Panc1 (cell line): ENCODE data around the gene SH3BP4. TPM values are rescaled to one million over a fixed set of nuclear protein-coding genes. Genes with fewer than 3 reads are reported as not detected.

Source experiments
- ATAC-seq: fragments of 200-7000 bp; cut with Tn5 transposase; 2 replicates; pipeline ENCODE4 v1.9.1; 2020; ENCODE audit warnings: mild to moderate bottlenecking, moderate library complexity
- BruUV-seq: library from RNA; stranded (reverse); fragments of 400-500 nt; replicated peaks from 2 replicates; lab custom pipeline; 2021; lab: Mats Ljungman, UMichigan
- CTCF ChIA-PET: fragments of 300-600 bp; sonication (Branson Sonifier 250); formaldehyde crosslinking; loops from one replicate; lab custom pipeline; 2022; ENCODE audit warnings: antibody characterized with exemption; lab: Charles Lee
- POLR2A ChIA-PET: fragments of 300-600 bp; sonication (Branson Sonifier 250); formaldehyde crosslinking; loops from one replicate; lab custom pipeline; 2022; ENCODE audit warnings: antibody characterized with exemption; lab: Charles Lee
- DNase-seq: peaks from one replicate; pipeline ENCODE4 v3.0.0-alpha.2; 2010; ENCODE audit warnings: low read depth, low spot score
- H3K27ac ChIP-seq: 2 replicates; pipeline ENCODE4 v1.5.1; 2011; ENCODE audit warnings: mild to moderate bottlenecking, low read length, inconsistent platforms
- H3K27me3 ChIP-seq: fragments of 200-500 bp; sonication (Bioruptor generic); 2 replicates; pipeline ENCODE4 v1.6.0; 2014; ENCODE audit warnings: low read length, inconsistent platforms; ENCODE audit not compliant: control insufficient read depth, insufficient read depth
- H3K36me3 ChIP-seq: fragments of 200-500 bp; sonication (Bioruptor generic); 2 replicates; pipeline ENCODE4 v1.5.1; 2014; ENCODE audit warnings: inconsistent platforms, mild to moderate bottlenecking, low read length, moderate library complexity; ENCODE audit not compliant: control insufficient read depth, insufficient read depth
- H3K4me1 ChIP-seq: 2 replicates; pipeline ENCODE4 v1.5.1; 2011; ENCODE audit warnings: inconsistent platforms, mild to moderate bottlenecking, low read length, moderate library complexity; ENCODE audit not compliant: control insufficient read depth, insufficient read depth
- H3K4me3 ChIP-seq, 2 experiments: 2 replicates each; pipeline ENCODE4 v1.5.1; 2011 to 2012; ENCODE audit warnings: low read depth in 2 of 2, low read length in 2 of 2, mild to moderate bottlenecking in 2 of 2, inconsistent platforms in 1 of 2, moderate library complexity in 1 of 2
- H3K9me3 ChIP-seq: fragments of 200-500 bp; sonication (Bioruptor generic); 2 replicates; pipeline ENCODE4 v1.5.1; 2014; ENCODE audit warnings: low read depth, mild to moderate bottlenecking, inconsistent platforms, low read length, moderate library complexity; ENCODE audit not compliant: control insufficient read depth, insufficient read depth
- POLR2AphosphoS5 ChIP-seq: IDR thresholded peaks from 2 replicates; pipeline ENCODE4 v1.6.1; 2012; ENCODE audit warnings: mild to moderate bottlenecking, low read depth, low read length, moderate library complexity
- SIN3A ChIP-seq: IDR thresholded peaks from 2 replicates; pipeline ENCODE4 v1.6.1; 2012; ENCODE audit warnings: low read depth, mild to moderate bottlenecking, low read length, moderate library complexity, borderline replicate concordance; ENCODE audit not compliant: insufficient read depth
- TCF7L2 ChIP-seq: IDR thresholded peaks from 2 replicates; pipeline ENCODE4 v1.6.1; 2011; ENCODE audit warnings: mild to moderate bottlenecking, low read depth, low read length, inconsistent platforms
- in situ Hi-C: cut with HindIII; loops from 2 replicates; pipeline ENCODE4 v1.10.0; 2016; ENCODE audit warnings: low sequenced_read_pairs, low pct_unique_long_range_greater_than_20kb
- intact Hi-C: fragments of 100-400 bp; cut with micrococcal nuclease; formaldehyde crosslinking; loops from one replicate; pipeline ENCODE4 v1.10.0; 2022; ENCODE audit not compliant: unreplicated experiment
- total RNA-seq: library from RNA; stranded (reverse); gene quantifications from one replicate; pipeline ENCODE4 v1.2.1, GENCODE V29; 2021; ENCODE audit not compliant: unreplicated experiment
- TF ChIP-seq, protein P1 (sequence below): fragments of 450-650 bp; IDR thresholded peaks from 2 replicates; pipeline ENCODE4 v1.5.1; 2017; ENCODE audit warnings: mild to moderate bottlenecking
- TF ChIP-seq, protein P2 (sequence below), 2 experiments: IDR thresholded peaks; 2 replicates each; pipeline ENCODE4 v1.6.1; 2011 to 2012; ENCODE audit warnings: low read depth in 2 of 2, control low read depth in 1 of 2, low read length in 1 of 2, mild to moderate bottlenecking in 1 of 2, moderate library complexity in 1 of 2; ENCODE audit not compliant: insufficient read depth in 1 of 2

Gene SH3BP4
- total RNA-seq, 1 experiment from 2014 or later, result 133 TPM

DNA sequence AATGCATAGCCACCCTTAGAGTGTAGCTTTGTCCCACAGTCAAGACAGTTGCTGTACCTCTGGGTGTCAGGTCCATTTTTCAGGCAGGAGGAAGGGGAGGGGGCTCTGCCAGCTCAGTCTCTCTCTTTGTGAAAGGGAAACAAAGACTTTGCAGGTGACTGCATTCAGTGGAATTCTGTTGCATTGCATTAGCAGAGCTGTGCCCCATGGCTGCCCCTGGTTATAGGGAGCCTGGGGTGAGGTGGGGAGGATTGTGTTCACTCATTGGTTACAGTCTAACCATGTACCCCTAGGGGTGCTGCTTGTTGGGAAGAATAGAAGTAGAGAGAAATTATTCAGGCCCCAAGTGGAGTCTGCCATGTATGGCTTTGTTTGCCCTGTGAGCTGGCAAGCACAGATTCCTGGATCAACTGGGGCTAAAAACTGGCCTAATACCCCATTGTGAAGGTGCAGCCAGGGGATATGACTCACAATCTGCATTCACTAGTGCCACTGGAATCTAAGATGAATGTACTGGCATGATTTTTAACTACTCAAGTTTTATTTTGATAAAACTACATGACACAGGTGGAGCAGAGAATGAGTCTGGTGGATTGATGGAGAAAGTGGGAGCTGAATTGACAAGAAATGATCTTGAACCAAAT lies 118.4 kb downstream of the SH3BP4 start:
- Histone ChIP-seq H3K9me3 (no peaks in the 10 kb centered on the region), H3K36me3 (no peaks in the 10 kb centered on the region), H3K4me3 (no peak overlapping the region), H3K4me1 (0 out of 2 replicates have a peak, but pooled peaks cover 2% of the 10 kb centered on the region), H3K27ac (no peak overlapping the region), H3K27me3 (no peaks in the 10 kb centered on the region)
- ChIA-PET CTCF (no interaction called here), POLR2A (interaction anchor here (0.6 kb wide), 1 partner anchor 411 kb away, joined by 4 read pairs; no protein-coding TSS in a partner anchor)
- no peak for DNase-seq
- intact Hi-C loops, result no loop called here
- no TSS peak for BruUV-seq
- in situ Hi-C loops, result no loop called here
- ATAC-seq, result no peak
- TF ChIP-seq SIN3A (no peak), TCF7L2 (no peak), POLR2AphosphoS5 (no peak)
- TF ChIP-seq, protein P1, sequence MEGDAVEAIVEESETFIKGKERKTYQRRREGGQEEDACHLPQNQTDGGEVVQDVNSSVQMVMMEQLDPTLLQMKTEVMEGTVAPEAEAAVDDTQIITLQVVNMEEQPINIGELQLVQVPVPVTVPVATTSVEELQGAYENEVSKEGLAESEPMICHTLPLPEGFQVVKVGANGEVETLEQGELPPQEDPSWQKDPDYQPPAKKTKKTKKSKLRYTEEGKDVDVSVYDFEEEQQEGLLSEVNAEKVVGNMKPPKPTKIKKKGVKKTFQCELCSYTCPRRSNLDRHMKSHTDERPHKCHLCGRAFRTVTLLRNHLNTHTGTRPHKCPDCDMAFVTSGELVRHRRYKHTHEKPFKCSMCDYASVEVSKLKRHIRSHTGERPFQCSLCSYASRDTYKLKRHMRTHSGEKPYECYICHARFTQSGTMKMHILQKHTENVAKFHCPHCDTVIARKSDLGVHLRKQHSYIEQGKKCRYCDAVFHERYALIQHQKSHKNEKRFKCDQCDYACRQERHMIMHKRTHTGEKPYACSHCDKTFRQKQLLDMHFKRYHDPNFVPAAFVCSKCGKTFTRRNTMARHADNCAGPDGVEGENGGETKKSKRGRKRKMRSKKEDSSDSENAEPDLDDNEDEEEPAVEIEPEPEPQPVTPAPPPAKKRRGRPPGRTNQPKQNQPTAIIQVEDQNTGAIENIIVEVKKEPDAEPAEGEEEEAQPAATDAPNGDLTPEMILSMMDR, result no peak
- TF ChIP-seq, protein P2, sequence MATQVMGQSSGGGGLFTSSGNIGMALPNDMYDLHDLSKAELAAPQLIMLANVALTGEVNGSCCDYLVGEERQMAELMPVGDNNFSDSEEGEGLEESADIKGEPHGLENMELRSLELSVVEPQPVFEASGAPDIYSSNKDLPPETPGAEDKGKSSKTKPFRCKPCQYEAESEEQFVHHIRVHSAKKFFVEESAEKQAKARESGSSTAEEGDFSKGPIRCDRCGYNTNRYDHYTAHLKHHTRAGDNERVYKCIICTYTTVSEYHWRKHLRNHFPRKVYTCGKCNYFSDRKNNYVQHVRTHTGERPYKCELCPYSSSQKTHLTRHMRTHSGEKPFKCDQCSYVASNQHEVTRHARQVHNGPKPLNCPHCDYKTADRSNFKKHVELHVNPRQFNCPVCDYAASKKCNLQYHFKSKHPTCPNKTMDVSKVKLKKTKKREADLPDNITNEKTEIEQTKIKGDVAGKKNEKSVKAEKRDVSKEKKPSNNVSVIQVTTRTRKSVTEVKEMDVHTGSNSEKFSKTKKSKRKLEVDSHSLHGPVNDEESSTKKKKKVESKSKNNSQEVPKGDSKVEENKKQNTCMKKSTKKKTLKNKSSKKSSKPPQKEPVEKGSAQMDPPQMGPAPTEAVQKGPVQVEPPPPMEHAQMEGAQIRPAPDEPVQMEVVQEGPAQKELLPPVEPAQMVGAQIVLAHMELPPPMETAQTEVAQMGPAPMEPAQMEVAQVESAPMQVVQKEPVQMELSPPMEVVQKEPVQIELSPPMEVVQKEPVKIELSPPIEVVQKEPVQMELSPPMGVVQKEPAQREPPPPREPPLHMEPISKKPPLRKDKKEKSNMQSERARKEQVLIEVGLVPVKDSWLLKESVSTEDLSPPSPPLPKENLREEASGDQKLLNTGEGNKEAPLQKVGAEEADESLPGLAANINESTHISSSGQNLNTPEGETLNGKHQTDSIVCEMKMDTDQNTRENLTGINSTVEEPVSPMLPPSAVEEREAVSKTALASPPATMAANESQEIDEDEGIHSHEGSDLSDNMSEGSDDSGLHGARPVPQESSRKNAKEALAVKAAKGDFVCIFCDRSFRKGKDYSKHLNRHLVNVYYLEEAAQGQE (IDR thresholded peaks at IDR 0.05; ENCODE audit: insufficient read depth in 1 of 2, low read depth in 2 of 2, low read length in 1 of 2), result no peak

DNA sequence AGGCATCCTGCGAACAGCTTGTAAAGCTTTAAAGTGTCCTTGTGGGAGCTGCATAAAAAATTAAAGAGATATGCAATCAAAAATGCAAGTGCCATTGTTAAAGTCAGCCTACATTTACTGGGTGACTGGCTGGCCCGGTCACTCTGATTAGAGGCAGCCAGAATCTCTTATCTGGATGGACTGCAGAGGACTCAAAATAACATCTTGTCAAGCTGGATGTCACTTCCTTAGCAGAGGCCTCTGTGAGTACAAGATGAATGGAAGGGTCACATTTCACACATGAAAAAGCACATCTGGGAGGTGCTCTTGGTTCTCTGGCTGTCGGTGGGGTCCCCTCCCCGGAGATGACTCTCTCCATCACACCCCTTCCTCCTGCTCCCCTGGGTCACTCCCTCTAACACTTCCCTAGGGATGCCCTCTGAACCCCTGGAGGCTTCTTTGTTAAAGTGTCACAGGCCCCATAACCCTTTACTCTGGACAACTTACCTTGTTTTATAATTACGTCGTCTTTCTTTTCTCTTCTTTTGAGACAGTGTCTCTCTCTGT lies 122.1 kb downstream of the SH3BP4 start:
- Histone ChIP-seq H3K27me3 (no peaks in the 10 kb centered on the region), H3K9me3 (no peaks in the 10 kb centered on the region), H3K27ac (no peak overlapping the region), H3K36me3 (no peaks in the 10 kb centered on the region), H3K4me3 (no peak overlapping the region), H3K4me1 (0 out of 2 replicates have a peak, but pooled peaks cover 2% of the 10 kb centered on the region)
- in situ Hi-C loops (no loop called here), intact Hi-C loops (no loop called here)
- ATAC-seq, result no peak
- CTCF ChIA-PET, result no interaction called here
- POLR2A ChIA-PET, result no interaction called here
- TF ChIP-seq SIN3A, result no peak
- TF ChIP-seq, protein P2 (IDR thresholded peaks at IDR 0.05; ENCODE audit: insufficient read depth in 1 of 2, low read depth in 2 of 2, low read length in 1 of 2), result no peak
- no peak for TF ChIP-seq POLR2AphosphoS5
- TF ChIP-seq TCF7L2, result no peak
- TF ChIP-seq, protein P1, result no peak
- BruUV-seq, result no TSS peak
- DNase-seq, result no peak
